Tibial nerve (tissue), 4 donors: Measurements from ENCODE around the gene DDX11.
"Not testable (repeated sequence)": the region's sequence is repeated elsewhere in the genome, so short reads cannot be mapped to it uniquely, and the experiment has no call there.

Source experiments
- CTCF ChIP-seq, 5 experiments: fragments of 200-600 bp in 3 of 5; fragments of 450-650 bp in 2 of 5; sonication (generic) in 3 of 5; IDR thresholded peaks; one replicate each; pipeline ENCODE4 v1.5.1; 2016 to 2019; ENCODE audit warnings: antibody characterized with exemption in 5 of 5, mild to moderate bottlenecking in 3 of 5, moderate library complexity in 2 of 5
- EP300 ChIP-seq, 2 donors: sonication (generic); formaldehyde crosslinking; IDR thresholded peaks; one replicate each; pipeline ENCODE4 v1.6.1; 2017; ENCODE audit warnings: antibody characterized with exemption in 2 of 2, mild to moderate bottlenecking in 1 of 2
- POLR2A ChIP-seq, 2 donors: fragments of 450-650 bp; IDR thresholded peaks; one replicate each; pipeline ENCODE4 v1.6.1; 2017; ENCODE audit warnings: antibody characterized with exemption in 2 of 2, mild to moderate bottlenecking in 2 of 2, moderate library complexity in 2 of 2

GRCh38 chr12:31098363-31098762, 24.7 kb downstream of the DDX11 start:
- TF ChIP-seq CTCF, POLR2A, EP300 (IDR thresholded peaks at IDR 0.05): not testable (repeated sequence)
